Measurements from ENCODE around the gene ADRA1B.

ADRA1B gene

GRCh38 chr5:159936686-159937329 is 20.5 kb downstream of the ADRA1B start:
- Histone ChIP-seq H3K9me3 (ENCODE audit: control insufficient read depth, low read length) (no peaks in the 10 kb centered on the region), H3K4me2 (ENCODE audit: low read length) (no peak overlapping the region), H2AFZ (no peak overlapping the region), H3K27me3 (ENCODE audit: control insufficient read depth, insufficient read depth, low read length) (no peaks in the 10 kb centered on the region), H3K27ac (no peak overlapping the region), H3K9ac (no peak overlapping the region), H3K4me1 (no peaks in the 10 kb centered on the region), H3K79me2 (no peaks in the 10 kb centered on the region), H3K4me3 (ENCODE audit: low read depth, low read length) (no peak overlapping the region), H3K36me3 (ENCODE audit: control insufficient read depth, insufficient read depth, low read length) (no peaks in the 10 kb centered on the region)
- TF ChIP-seq, protein P1, sequence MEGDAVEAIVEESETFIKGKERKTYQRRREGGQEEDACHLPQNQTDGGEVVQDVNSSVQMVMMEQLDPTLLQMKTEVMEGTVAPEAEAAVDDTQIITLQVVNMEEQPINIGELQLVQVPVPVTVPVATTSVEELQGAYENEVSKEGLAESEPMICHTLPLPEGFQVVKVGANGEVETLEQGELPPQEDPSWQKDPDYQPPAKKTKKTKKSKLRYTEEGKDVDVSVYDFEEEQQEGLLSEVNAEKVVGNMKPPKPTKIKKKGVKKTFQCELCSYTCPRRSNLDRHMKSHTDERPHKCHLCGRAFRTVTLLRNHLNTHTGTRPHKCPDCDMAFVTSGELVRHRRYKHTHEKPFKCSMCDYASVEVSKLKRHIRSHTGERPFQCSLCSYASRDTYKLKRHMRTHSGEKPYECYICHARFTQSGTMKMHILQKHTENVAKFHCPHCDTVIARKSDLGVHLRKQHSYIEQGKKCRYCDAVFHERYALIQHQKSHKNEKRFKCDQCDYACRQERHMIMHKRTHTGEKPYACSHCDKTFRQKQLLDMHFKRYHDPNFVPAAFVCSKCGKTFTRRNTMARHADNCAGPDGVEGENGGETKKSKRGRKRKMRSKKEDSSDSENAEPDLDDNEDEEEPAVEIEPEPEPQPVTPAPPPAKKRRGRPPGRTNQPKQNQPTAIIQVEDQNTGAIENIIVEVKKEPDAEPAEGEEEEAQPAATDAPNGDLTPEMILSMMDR (IDR thresholded peaks at IDR 0.05), result no peak

DNA sequence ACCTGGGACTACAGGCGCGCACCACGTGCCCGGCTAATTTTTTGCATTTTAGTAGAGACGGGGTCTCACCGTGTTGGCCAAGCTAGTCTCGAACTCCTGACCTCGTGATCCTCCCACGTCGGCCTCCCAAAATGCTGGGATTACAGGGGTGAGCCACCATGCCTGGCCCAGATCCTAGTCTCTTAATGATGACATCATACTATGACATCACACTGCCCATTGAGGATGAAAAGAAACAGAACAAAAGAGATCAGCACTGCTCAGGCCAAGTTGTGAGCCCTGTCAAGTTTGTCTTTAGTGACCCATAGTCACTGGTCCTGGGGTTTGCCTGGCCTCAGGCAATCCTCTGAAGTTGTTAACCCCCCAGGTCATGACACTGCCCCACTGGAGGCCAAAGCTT is 21.3 kb downstream of the ADRA1B start:
- Histone ChIP-seq H3K79me2 (no peaks in the 10 kb centered on the region), H3K27me3 (ENCODE audit: control insufficient read depth, insufficient read depth, low read length) (no peaks in the 10 kb centered on the region), H3K4me3 (ENCODE audit: low read depth, low read length) (no peak overlapping the region), H3K4me1 (no peaks in the 10 kb centered on the region), H3K9me3 (ENCODE audit: control insufficient read depth, low read length) (no peaks in the 10 kb centered on the region), H3K36me3 (ENCODE audit: control insufficient read depth, insufficient read depth, low read length) (no peaks in the 10 kb centered on the region), H3K27ac (no peak overlapping the region), H3K4me2 (ENCODE audit: low read length) (no peak overlapping the region), H2AFZ (no peak overlapping the region), H3K9ac (no peak overlapping the region)
- TF ChIP-seq, protein P1 (IDR thresholded peaks at IDR 0.05), result no peak

- no peaks in the 10 kb centered on the region for H3K79me2 ChIP-seq
- no peaks in the 10 kb centered on the region for H3K27me3 ChIP-seq (ENCODE audit: control insufficient read depth, insufficient read depth, low read length)
- no peaks in the 10 kb centered on the region for H3K4me1 ChIP-seq
- TF ChIP-seq, protein P1 (IDR thresholded peaks at IDR 0.05), result no peak
- H3K9me3 ChIP-seq (ENCODE audit: control insufficient read depth, low read length), result no peaks in the 10 kb centered on the region
- H3K4me2 ChIP-seq (ENCODE audit: low read length), result no peak overlapping the region
- no peaks in the 10 kb centered on the region for H3K36me3 ChIP-seq (ENCODE audit: control insufficient read depth, insufficient read depth, low read length)
- no peak overlapping the region for H2AFZ ChIP-seq
- H3K4me3 ChIP-seq (ENCODE audit: low read depth, low read length), result no peak overlapping the region
- no peak overlapping the region for H3K27ac ChIP-seq
- no peak overlapping the region for H3K9ac ChIP-seq
Observed at GRCh38 chr5:159943326-159943725, 27.0 kb downstream of the ADRA1B start.

DNA sequence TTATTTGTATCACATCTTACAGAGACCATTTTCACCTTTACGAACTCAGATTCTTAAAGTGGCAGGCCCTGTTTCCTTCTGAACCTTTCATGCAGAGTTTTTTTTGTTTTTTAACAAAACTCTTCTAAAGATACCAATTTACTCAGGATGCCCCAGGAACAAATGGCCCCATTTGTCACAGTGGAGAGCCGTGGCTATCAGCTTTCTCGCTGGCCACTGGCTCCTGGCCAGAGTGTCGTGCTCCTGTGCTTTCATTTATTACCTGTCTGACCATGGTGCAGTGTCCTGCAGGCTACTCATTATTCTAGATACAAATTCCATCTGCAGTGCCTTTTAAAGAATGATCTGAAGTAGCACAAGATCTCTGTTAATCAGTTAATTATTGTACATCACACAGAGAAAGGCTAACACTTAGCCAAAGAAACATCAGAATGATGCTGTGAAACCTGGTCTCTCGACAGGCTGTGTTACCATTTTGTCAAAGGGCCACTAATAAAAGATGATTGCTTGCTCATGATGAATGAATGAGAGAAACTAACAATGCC is 27.8 kb downstream of the ADRA1B start:
- H3K4me1 ChIP-seq, result no peaks in the 10 kb centered on the region
- H3K79me2 ChIP-seq, result no peaks in the 10 kb centered on the region

More for the DNA sequence above, 27.8 kb downstream of the ADRA1B start:
- no peak overlapping the region for H3K9ac ChIP-seq
- H3K36me3 ChIP-seq (ENCODE audit: control insufficient read depth, insufficient read depth, low read length), result no peaks in the 10 kb centered on the region
- no peak overlapping the region for H3K4me3 ChIP-seq (ENCODE audit: low read depth, low read length)
- no peaks in the 10 kb centered on the region for H3K27me3 ChIP-seq (ENCODE audit: control insufficient read depth, insufficient read depth, low read length)
- no peak overlapping the region for H3K4me2 ChIP-seq (ENCODE audit: low read length)
- no peaks in the 10 kb centered on the region for H3K9me3 ChIP-seq (ENCODE audit: control insufficient read depth, low read length)
- TF ChIP-seq, protein P1 (IDR thresholded peaks at IDR 0.05), result no peak
- no peak overlapping the region for H3K27ac ChIP-seq
- no peak overlapping the region for H2AFZ ChIP-seq
